IMR-90 (cell line): ENCODE measurements around the gene NETO2. TPM values are rescaled to one million over a fixed set of nuclear protein-coding genes. Genes with fewer than 3 reads are reported as not detected.

Experiments used
- ATAC-seq: fragments of 200-7000 bp; cut with Tn5 transposase; 2 replicates; pipeline ENCODE4 v1.9.1; 2020; ENCODE audit warnings: low read depth, mild to moderate bottlenecking, moderate library complexity
- BruUV-seq: library from RNA; stranded (reverse); fragments of 400-500 nt; replicated peaks from 2 replicates; lab custom pipeline; 2021; lab: Mats Ljungman, UMichigan
- CTCF ChIA-PET: fragments of 300-600 bp; formaldehyde crosslinking; extraction: SDS; loops from one replicate; lab custom pipeline; 2021; ENCODE audit warnings: antibody characterized with exemption; lab: Yijun Ruan, JAX
- POLR2A ChIA-PET: fragments of 300-600 bp; sonication (Branson Sonifier 250); formaldehyde crosslinking; loops from one replicate; lab custom pipeline; 2022; ENCODE audit warnings: antibody characterized with exemption; ENCODE audit not compliant: unreplicated experiment; lab: Charles Lee
- DNase-seq: peaks from one replicate; pipeline ENCODE4 v3.0.0; 2013
- H2AFZ ChIP-seq: replicated peaks from 2 replicates; pipeline ENCODE3; 2013; ENCODE audit warnings: low read length, mild to moderate bottlenecking; ENCODE audit not compliant: poor library complexity
- H2AK5ac ChIP-seq: 2 replicates; pipeline ENCODE4 v1.6.1; 2013; ENCODE audit warnings: low read depth, low read length, inconsistent platforms
- H2AK9ac ChIP-seq: replicated peaks from 2 replicates; pipeline ENCODE3; 2013; ENCODE audit warnings: mild to moderate bottlenecking, low read depth, low read length, moderate library complexity; ENCODE audit not compliant: poor library complexity
- H2BK120ac ChIP-seq: 2 replicates; pipeline ENCODE4 v1.6.1; 2013; ENCODE audit warnings: low read depth, low read length, inconsistent platforms
- H2BK15ac ChIP-seq: 3 replicates; pipeline ENCODE4 v1.6.1; 2013; ENCODE audit warnings: low read depth, low read length, inconsistent platforms
- H2BK20ac ChIP-seq: 2 replicates; pipeline ENCODE4 v1.6.1; 2013; ENCODE audit warnings: low read depth, mild to moderate bottlenecking, inconsistent platforms, low read length, moderate library complexity
- H2BK5ac ChIP-seq: 2 replicates; pipeline ENCODE4 v1.6.1; 2013; ENCODE audit warnings: mild to moderate bottlenecking, low read depth, low read length, inconsistent platforms; ENCODE audit not compliant: poor library complexity, severe bottlenecking
- H3K14ac ChIP-seq: replicated peaks from 2 replicates; pipeline ENCODE4 v1.6.1; 2013; ENCODE audit warnings: low read depth, low read length, inconsistent platforms
- H3K18ac ChIP-seq: 2 replicates; pipeline ENCODE4 v1.6.1; 2013; ENCODE audit warnings: low read depth, low read length, control low read depth
- H3K23ac ChIP-seq: 2 replicates; pipeline ENCODE4 v1.6.1; 2013; ENCODE audit warnings: low read depth, low read length, inconsistent platforms
- H3K27ac ChIP-seq: 2 replicates; pipeline ENCODE4 v1.5.1; 2013; ENCODE audit warnings: mild to moderate bottlenecking, control low read depth, low read length; ENCODE audit not compliant: insufficient read depth
- H3K27me3 ChIP-seq: 2 replicates; pipeline ENCODE4 v1.6.1; 2013; ENCODE audit warnings: low read length; ENCODE audit not compliant: control insufficient read depth, insufficient read depth
- H3K36me3 ChIP-seq: 2 replicates; pipeline ENCODE4 v1.6.1; 2013; ENCODE audit warnings: low read length, mixed read lengths; ENCODE audit not compliant: control insufficient read depth, insufficient read depth
- H3K4ac ChIP-seq: 2 replicates; pipeline ENCODE4 v1.6.1; 2013; ENCODE audit warnings: low read depth, low read length, inconsistent platforms
- H3K4me1 ChIP-seq: 2 replicates; pipeline ENCODE4 v1.6.1; 2013; ENCODE audit warnings: low read length, mixed read lengths; ENCODE audit not compliant: control insufficient read depth, insufficient read depth
- H3K4me2 ChIP-seq: 2 replicates; pipeline ENCODE4 v1.6.1; 2013; ENCODE audit warnings: low read depth, mild to moderate bottlenecking, control low read depth, low read length, moderate library complexity
- H3K4me3 ChIP-seq: 2 replicates; pipeline ENCODE4 v1.5.1; 2013; ENCODE audit warnings: low read depth, mild to moderate bottlenecking, control low read depth, low read length, moderate library complexity; ENCODE audit not compliant: insufficient read depth
- H3K56ac ChIP-seq: 2 replicates; pipeline ENCODE4 v1.6.1; 2013; ENCODE audit warnings: low read length, inconsistent platforms; ENCODE audit not compliant: insufficient read depth; ENCODE audit errors: extremely low read depth
- H3K79me1 ChIP-seq, 2 experiments: 2 replicates each; pipeline ENCODE4 v1.6.1; 2013; ENCODE audit warnings: low read length in 2 of 2, inconsistent platforms in 1 of 2, low read depth in 1 of 2
- H3K9ac ChIP-seq: 2 replicates; pipeline ENCODE4 v1.6.1; 2013; ENCODE audit warnings: low read depth, low read length, control low read depth
- H3K9me1 ChIP-seq: 2 replicates; pipeline ENCODE4 v1.6.1; 2013; ENCODE audit warnings: low read length, inconsistent platforms; ENCODE audit not compliant: insufficient read depth
- H3K9me3 ChIP-seq: 2 replicates; pipeline ENCODE4 v1.6.1; 2013; ENCODE audit warnings: low read length; ENCODE audit not compliant: control insufficient read depth, insufficient read depth
- H4K20me1 ChIP-seq: 2 replicates; pipeline ENCODE4 v1.6.1; 2013; ENCODE audit warnings: low read length, inconsistent platforms; ENCODE audit not compliant: insufficient read depth
- H4K5ac ChIP-seq: 2 replicates; pipeline ENCODE4 v1.6.1; 2013; ENCODE audit warnings: mild to moderate bottlenecking, low read depth, low read length, control low read depth
- H4K8ac ChIP-seq, 2 experiments: 2 replicates each; pipeline ENCODE4 v1.6.1; 2013; ENCODE audit warnings: low read depth in 2 of 2, low read length in 2 of 2, control low read depth in 1 of 2, inconsistent platforms in 1 of 2
- H4K91ac ChIP-seq: 2 replicates; pipeline ENCODE4 v1.6.1; 2013; ENCODE audit warnings: low read depth, low read length, inconsistent platforms; ENCODE audit not compliant: insufficient read depth
- BHLHE40 ChIP-seq: fragments of 150-350 bp; IDR thresholded peaks from 2 replicates; pipeline ENCODE4 v1.6.1; 2016; ENCODE audit warnings: mild to moderate bottlenecking, low read depth, low read length
- CEBPB ChIP-seq: IDR thresholded peaks from 2 replicates; pipeline ENCODE4 v1.6.1; 2012; ENCODE audit warnings: low read depth, low read length, improper control_type of control experiment
- CHD1 ChIP-seq: IDR thresholded peaks from 2 replicates; pipeline ENCODE4 v1.6.1; 2012; ENCODE audit warnings: low read depth, low read length, improper control_type of control experiment
- CTCF ChIP-seq: conservative IDR thresholded peaks from 2 replicates; pipeline ENCODE4 v1.5.1; 2012; ENCODE audit warnings: mild to moderate bottlenecking, low read depth, low read length, improper control_type of control experiment
- ELK1 ChIP-seq: fragments of 150-350 bp; IDR thresholded peaks from 2 replicates; pipeline ENCODE4 v1.6.1; 2016; ENCODE audit warnings: low read depth, mild to moderate bottlenecking, low read length, moderate library complexity, borderline replicate concordance
- FOS ChIP-seq: fragments of 150-350 bp; IDR thresholded peaks from 2 replicates; pipeline ENCODE4 v1.6.1; 2016; ENCODE audit warnings: low read depth, low read length
- MAFK ChIP-seq: IDR thresholded peaks from 2 replicates; pipeline ENCODE4 v1.6.1; 2012; ENCODE audit warnings: low read depth, low read length, improper control_type of control experiment
- MAZ ChIP-seq: IDR thresholded peaks from 2 replicates; pipeline ENCODE4 v1.6.1; 2012; ENCODE audit warnings: low read depth, mild to moderate bottlenecking, low read length, improper control_type of control experiment, moderate library complexity, borderline replicate concordance
- MXI1 ChIP-seq: IDR thresholded peaks from 2 replicates; pipeline ENCODE4 v1.6.1; 2012; ENCODE audit warnings: low read depth, mild to moderate bottlenecking, low read length, moderate library complexity, borderline replicate concordance
- NFE2L2 ChIP-seq: fragments of 150-350 bp; IDR thresholded peaks from 2 replicates; pipeline ENCODE4 v1.6.1; 2016; ENCODE audit warnings: low read depth, mild to moderate bottlenecking, low read length
- POLR2A ChIP-seq: IDR thresholded peaks from 2 replicates; pipeline ENCODE4 v1.6.1; 2012; ENCODE audit warnings: mild to moderate bottlenecking, low read depth, low read length
- RAD21 ChIP-seq: IDR thresholded peaks from 2 replicates; pipeline ENCODE4 v1.6.1; 2012; ENCODE audit warnings: low read length, improper control_type of control experiment
- RCOR1 ChIP-seq: IDR thresholded peaks from 2 replicates; pipeline ENCODE4 v1.6.1; 2012; ENCODE audit warnings: mild to moderate bottlenecking, low read length, improper control_type of control experiment; ENCODE audit not compliant: insufficient replicate concordance
- RFX5 ChIP-seq: IDR thresholded peaks from 2 replicates; pipeline ENCODE4 v1.8.0; 2012; ENCODE audit warnings: low read depth, mild to moderate bottlenecking, low read length, moderate library complexity
- SMC3 ChIP-seq: fragments of 150-350 bp; IDR thresholded peaks from 2 replicates; pipeline ENCODE4 v1.6.1; 2016; ENCODE audit warnings: low read depth, mild to moderate bottlenecking, antibody characterized with exemption, low read length, moderate library complexity
- WGBS, 2 experiments: methylation state at CpG; one replicate each; pipeline versions ENCODE4 v1.1.5 to v1.1.7; 2013; ENCODE audit warnings: missing lambda C conversion rate in 2 of 2; ENCODE audit not compliant: insufficient read length in 1 of 2; ENCODE audit errors: extremely low coverage in 2 of 2; 5-methylcytosine and 5-hydroxymethylcytosine counted together
- dilution Hi-C: fragments of 300-500 bp; cut with HindIII; formaldehyde crosslinking; loops from one replicate; pipeline ENCODE4 v1.14.3; 2018; ENCODE audit warnings: low sequenced_read_pairs; ENCODE audit not compliant: unreplicated experiment
- in situ Hi-C: fragments of 300-500 bp; cut with MboI; formaldehyde crosslinking; loops from 3 replicates; pipeline ENCODE4 v1.14.3; 2019; ENCODE audit warnings: low sequenced_read_pairs, inconsistent platforms, mixed read lengths
- intact Hi-C: fragments of 100-400 bp; cut with micrococcal nuclease; formaldehyde crosslinking; loops from 2 replicates; pipeline ENCODE4 v1.10.0; 2022
- polyA plus RNA-seq, 3 experiments: library from polyadenylated mRNA; depleted of rRNA; stranded (reverse); fragments of >200 nt; gene quantifications; 2 replicates each; pipeline ENCODE4 v1.2.3, GENCODE V29; 2012; ENCODE audit warnings: low replicate concordance in 1 of 3
- total RNA-seq: library from RNA; depleted of rRNA; stranded (reverse); fragments of >200 nt; gene quantifications from 2 replicates; pipeline ENCODE4 v1.2.3, GENCODE V29; 2012
- TF ChIP-seq, protein P1 (sequence below): fragments of 150-350 bp; IDR thresholded peaks from 2 replicates; pipeline ENCODE4 v1.6.1; 2017; ENCODE audit warnings: mild to moderate bottlenecking, antibody characterized with exemption, low read length, low read depth

NETO2 gene
- total and polyA plus RNA-seq, 2 of the 4 experiments (the other 2 are of a cell fraction): 38.5 to 39.3 TPM

GRCh38 chr16:47134550-47134949 lies 9.2 kb downstream of the NETO2 start:
- Histone ChIP-seq H2BK120ac (no peak overlapping the region), H3K9me3 (no peaks in the 10 kb centered on the region), H2BK15ac (no peak overlapping the region), H3K23ac (no peak overlapping the region), H4K20me1 (no peaks in the 10 kb centered on the region), H3K4me1 (no peaks in the 10 kb centered on the region), H3K14ac (no peak overlapping the region), H3K27ac (no peak overlapping the region), H2BK20ac (no peak overlapping the region), H3K4ac (no peak overlapping the region), H2AK9ac (no peak overlapping the region), H3K4me3 (no peak overlapping the region), H3K79me1 (peaks cover 8 to 43% of the 10 kb centered on the region in 2 experiments), H4K8ac (no peak overlapping the region), H4K91ac (no peak overlapping the region), H2AK5ac (no peak overlapping the region), H3K9ac (no peak overlapping the region), H2AFZ (no peak overlapping the region), H4K5ac (no peak overlapping the region), H3K4me2 (no peak overlapping the region), H3K27me3 (no peaks in the 10 kb centered on the region), H3K18ac (no peak overlapping the region), H3K36me3 (no peaks in the 10 kb centered on the region; the same call in 1 of the 2 replicates), H3K56ac (no peak overlapping the region), H3K9me1 (peaks cover 2% of the 10 kb centered on the region; the same call in 1 of the 2 replicates), H2BK5ac (no peak overlapping the region)
- in situ Hi-C loops (no loop called here), intact Hi-C loops (loop anchor here (10.0 kb wide), 1 partner anchor 1410 kb away; no protein-coding TSS in a partner anchor), dilution Hi-C loops (no loop called here)
- ChIA-PET CTCF (no interaction called here), POLR2A (no interaction called here)
- DNase-seq (no peak), ATAC-seq (no peak)
- no CpG with 5 or more reads among the region's 4 CpGs for WGBS, 2 experiments
- TF ChIP-seq CTCF (no peak), CEBPB (no peak), MAFK (no peak), ELK1 (no peak), RAD21 (no peak), RCOR1 (no peak), NFE2L2 (no peak), RFX5 (no peak), CHD1 (no peak), MAZ (no peak), POLR2A (no peak), SMC3 (no peak), BHLHE40 (no peak), FOS (no peak), MXI1 (no peak)
- TF ChIP-seq, protein P1, sequence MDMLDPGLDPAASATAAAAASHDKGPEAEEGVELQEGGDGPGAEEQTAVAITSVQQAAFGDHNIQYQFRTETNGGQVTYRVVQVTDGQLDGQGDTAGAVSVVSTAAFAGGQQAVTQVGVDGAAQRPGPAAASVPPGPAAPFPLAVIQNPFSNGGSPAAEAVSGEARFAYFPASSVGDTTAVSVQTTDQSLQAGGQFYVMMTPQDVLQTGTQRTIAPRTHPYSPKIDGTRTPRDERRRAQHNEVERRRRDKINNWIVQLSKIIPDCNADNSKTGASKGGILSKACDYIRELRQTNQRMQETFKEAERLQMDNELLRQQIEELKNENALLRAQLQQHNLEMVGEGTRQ: no peak
- BruUV-seq: no TSS peak
